ENCODE results near the gene TSPEAR. TPM values are rescaled to one million over a fixed set of nuclear protein-coding genes. Genes with fewer than 3 reads are reported as not detected.
"Not testable (repeated sequence)": the region's sequence is repeated elsewhere in the genome, so short reads cannot be mapped to it uniquely, and the experiment has no call there.

TSPEAR gene
- polyA plus RNA-seq, 4 donors, result 0.09 to 0.53 (median 0.27) TPM; not detected in 1

GRCh38 chr21:44579056-44579832 lies 132.1 kb downstream of the TSPEAR start:
- H3K27me3 ChIP-seq (ENCODE audit: control insufficient read depth in 3 of 3, insufficient read depth in 3 of 3, low read length in 3 of 3), result no peaks in the 10 kb centered on the region
- H3K36me3 ChIP-seq (ENCODE audit: control insufficient read depth in 3 of 3, insufficient read depth in 2 of 3, low read depth in 1 of 3, low read length in 3 of 3), result no peaks in the 10 kb centered on the region
- DNase-seq (no peak), FAIRE-seq (no peak)
- no peak overlapping the region for H3K27ac ChIP-seq (ENCODE audit: low read depth in 1 of 3, low read length in 2 of 3)
- WGBS, 3 donors, result 72 to 77% (median 77%) methylated on average over 14 to 22 of the region's 22 CpGs
- no peak overlapping the region for H3K4me3 ChIP-seq (ENCODE audit: low read depth in 1 of 3, low read length in 3 of 3)
- no peaks in the 10 kb centered on the region for H3K4me1 ChIP-seq (ENCODE audit: control insufficient read depth in 3 of 3, insufficient read depth in 2 of 3, low read depth in 1 of 3, low read length in 2 of 3)
- peaks cover 0 to 28% of the 10 kb centered on the region in 2 donors for H3K9me3 ChIP-seq (ENCODE audit: control insufficient read depth in 2 of 2, insufficient read depth in 1 of 2, low read depth in 1 of 2, low read length in 1 of 2)

DNA sequence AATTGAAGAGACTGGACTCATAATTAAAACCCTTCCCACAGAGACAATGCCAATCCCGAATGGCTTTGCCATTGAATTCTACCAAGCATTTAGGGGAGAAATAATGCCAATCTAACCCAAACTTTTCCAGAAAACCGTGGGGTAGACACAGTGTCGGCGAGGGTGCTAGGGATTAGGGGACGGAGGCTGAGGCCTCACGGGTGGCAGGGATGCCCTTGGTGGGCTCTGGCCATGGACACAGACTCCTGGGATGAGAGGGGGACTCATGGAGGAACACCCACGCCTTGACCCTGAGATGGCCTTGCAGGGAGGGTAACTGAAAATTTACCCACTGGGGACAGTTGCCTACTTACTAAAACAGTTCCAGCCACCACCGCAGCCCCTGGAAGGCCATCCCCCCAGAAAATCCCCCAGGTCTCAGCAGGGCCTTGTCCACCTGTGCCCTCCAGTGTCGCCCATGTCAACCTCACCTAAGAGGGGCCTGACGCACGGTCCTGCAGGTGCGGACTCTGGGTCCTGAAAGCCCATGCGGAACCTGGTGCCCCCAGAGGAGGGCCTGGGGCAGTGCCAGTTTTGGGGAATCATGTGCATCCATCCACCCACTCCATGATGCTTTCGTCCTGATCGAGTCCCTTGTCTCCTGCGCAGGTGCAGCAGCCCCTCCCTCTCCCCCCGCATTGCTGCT lies 132.9 kb downstream of the TSPEAR start:
- no peaks in the 10 kb centered on the region for H3K4me1 ChIP-seq (ENCODE audit: control insufficient read depth in 3 of 3, insufficient read depth in 2 of 3, low read depth in 1 of 3, low read length in 2 of 3)
- DNase-seq (no peak), FAIRE-seq (no peak)
- H3K36me3 ChIP-seq (ENCODE audit: control insufficient read depth in 3 of 3, insufficient read depth in 2 of 3, low read depth in 1 of 3, low read length in 3 of 3), result no peaks in the 10 kb centered on the region
- WGBS, 3 donors, result 88 to 94% (median 92%) methylated on average over 15 to 17 of the region's 17 CpGs
- H3K27ac ChIP-seq (ENCODE audit: low read depth in 1 of 3, low read length in 2 of 3), result no peak overlapping the region
- no peak overlapping the region for H3K4me3 ChIP-seq (ENCODE audit: low read depth in 1 of 3, low read length in 3 of 3)
- no peaks in the 10 kb centered on the region for H3K27me3 ChIP-seq (ENCODE audit: control insufficient read depth in 3 of 3, insufficient read depth in 3 of 3, low read length in 3 of 3)
- peaks cover 0 to 28% of the 10 kb centered on the region in 2 donors for H3K9me3 ChIP-seq (ENCODE audit: control insufficient read depth in 2 of 2, insufficient read depth in 1 of 2, low read depth in 1 of 2, low read length in 1 of 2)

DNA sequence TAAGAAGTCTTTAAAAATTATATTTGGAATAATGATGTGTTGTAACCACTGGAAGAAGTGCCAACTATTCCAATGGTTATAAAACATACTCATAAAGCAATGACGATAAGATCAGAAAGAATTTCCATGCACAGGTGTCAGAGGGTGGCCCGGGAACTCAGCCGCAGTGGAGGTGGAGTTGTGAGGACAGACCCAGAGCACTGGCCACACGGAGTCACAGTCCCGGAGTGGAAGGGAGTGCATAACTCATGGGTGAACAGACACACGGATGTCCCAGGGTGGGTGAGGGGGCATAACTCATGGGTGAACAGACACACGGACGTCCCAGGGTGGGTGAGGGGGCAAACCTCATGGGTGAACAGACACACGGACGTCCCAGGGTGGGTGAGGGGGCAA lies 135.3 kb downstream of the TSPEAR start:
- no peak overlapping the region for H3K4me3 ChIP-seq (ENCODE audit: low read depth in 1 of 3, low read length in 3 of 3)
- H3K36me3 ChIP-seq (ENCODE audit: control insufficient read depth in 3 of 3, insufficient read depth in 2 of 3, low read depth in 1 of 3, low read length in 3 of 3), result no peaks in the 10 kb centered on the region
- H3K9me3 ChIP-seq (ENCODE audit: control insufficient read depth in 2 of 2, insufficient read depth in 1 of 2, low read depth in 1 of 2, low read length in 1 of 2), result peaks cover 0 to 34% of the 10 kb centered on the region in 2 donors
- DNase-seq (no peak), FAIRE-seq (no peak)
- no peaks in the 10 kb centered on the region for H3K4me1 ChIP-seq (ENCODE audit: control insufficient read depth in 3 of 3, insufficient read depth in 2 of 3, low read depth in 1 of 3, low read length in 2 of 3)
- peaks cover 0 to 2% (median 0%) of the 10 kb centered on the region in 3 donors for H3K27me3 ChIP-seq (ENCODE audit: control insufficient read depth in 3 of 3, insufficient read depth in 3 of 3, low read length in 3 of 3)
- 43 to 73% (median 66%) methylated on average over 10 of the region's 10 CpGs for WGBS, 3 donors
- no peak overlapping the region for H3K27ac ChIP-seq (ENCODE audit: low read depth in 1 of 3, low read length in 2 of 3)

GRCh38 chr21:44575307-44576024 lies 135.9 kb downstream of the TSPEAR start:
- no peak overlapping the region for H3K4me3 ChIP-seq (ENCODE audit: low read depth in 1 of 3, low read length in 3 of 3)
- H3K27ac ChIP-seq (ENCODE audit: low read depth in 1 of 3, low read length in 2 of 3), result no peak overlapping the region
- H3K9me3 ChIP-seq (ENCODE audit: control insufficient read depth in 2 of 2, insufficient read depth in 1 of 2, low read depth in 1 of 2, low read length in 1 of 2), result peaks cover 0 to 34% of the 10 kb centered on the region in 2 donors
- no peak for FAIRE-seq
- no peak for DNase-seq
- peaks cover 0 to 2% (median 0%) of the 10 kb centered on the region in 3 donors for H3K27me3 ChIP-seq (ENCODE audit: control insufficient read depth in 3 of 3, insufficient read depth in 3 of 3, low read length in 3 of 3)
- H3K36me3 ChIP-seq (ENCODE audit: control insufficient read depth in 3 of 3, insufficient read depth in 2 of 3, low read depth in 1 of 3, low read length in 3 of 3), result no peaks in the 10 kb centered on the region
- WGBS, 3 donors, result 84 to 86% (median 84%) methylated on average over 20 of the region's 20 CpGs
- H3K4me1 ChIP-seq (ENCODE audit: control insufficient read depth in 3 of 3, insufficient read depth in 2 of 3, low read depth in 1 of 3, low read length in 2 of 3), result no peaks in the 10 kb centered on the region

DNA sequence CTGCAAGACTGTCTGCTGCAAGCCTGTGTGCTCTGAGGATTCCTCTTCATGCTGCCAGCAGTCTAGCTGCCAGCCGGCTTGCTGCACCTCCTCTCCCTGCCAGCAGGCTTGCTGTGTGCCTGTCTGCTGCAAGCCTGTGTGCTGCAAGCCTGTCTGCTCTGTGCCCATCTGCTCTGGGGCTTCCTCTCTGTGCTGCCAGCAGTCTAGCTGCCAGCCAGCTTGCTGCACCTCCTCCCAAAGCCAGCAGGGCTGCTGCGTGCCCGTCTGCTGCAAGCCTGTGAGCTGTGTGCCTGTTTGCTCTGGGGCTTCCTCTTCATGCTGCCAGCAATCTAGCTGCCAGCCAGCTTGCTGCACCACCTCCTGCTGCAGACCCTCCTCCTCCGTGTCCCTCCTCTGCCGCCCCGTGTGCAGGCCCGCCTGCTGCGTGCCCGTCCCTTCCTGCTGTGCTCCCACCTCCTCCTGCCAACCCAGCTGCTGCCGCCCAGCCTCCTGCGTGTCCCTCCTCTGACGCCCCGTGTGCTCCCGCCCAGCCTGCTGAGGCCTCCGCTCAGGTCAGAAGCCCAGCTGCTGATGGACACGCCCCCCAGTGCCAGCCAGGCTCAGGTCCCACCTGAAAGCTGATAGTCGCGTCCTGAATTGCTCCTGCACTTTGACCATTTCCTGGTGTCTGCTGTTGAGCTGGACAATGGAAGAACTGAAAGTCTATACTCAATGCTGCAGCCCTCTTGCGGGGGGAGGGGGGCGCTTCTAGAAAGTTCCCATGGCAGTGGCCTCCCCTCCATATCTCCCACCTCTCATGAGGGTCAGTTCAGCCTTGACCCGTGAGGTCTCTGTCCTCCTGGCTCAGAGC lies 136.7 kb downstream of the TSPEAR start:
- H3K27ac ChIP-seq (ENCODE audit: low read depth in 1 of 3, low read length in 2 of 3), result no peak overlapping the region
- H3K4me1 ChIP-seq (ENCODE audit: control insufficient read depth in 3 of 3, insufficient read depth in 2 of 3, low read depth in 1 of 3, low read length in 2 of 3), result no peaks in the 10 kb centered on the region
- H3K9me3 ChIP-seq (ENCODE audit: control insufficient read depth in 2 of 2, insufficient read depth in 1 of 2, low read depth in 1 of 2, low read length in 1 of 2), result peaks cover 0 to 34% of the 10 kb centered on the region in 2 donors
- H3K36me3 ChIP-seq (ENCODE audit: control insufficient read depth in 3 of 3, insufficient read depth in 2 of 3, low read depth in 1 of 3, low read length in 3 of 3), result no peaks in the 10 kb centered on the region
- H3K27me3 ChIP-seq (ENCODE audit: control insufficient read depth in 3 of 3, insufficient read depth in 3 of 3, low read length in 3 of 3), result peaks cover 0 to 2% (median 0%) of the 10 kb centered on the region in 3 donors
- H3K4me3 ChIP-seq (ENCODE audit: low read depth in 1 of 3, low read length in 3 of 3), result no peak overlapping the region
- FAIRE-seq (no peak), DNase-seq (peak; percentile 76 to 83)
- WGBS, 3 donors, result 7 to 31% (median 24%) methylated on average over 15 to 21 of the region's 21 CpGs

DNA sequence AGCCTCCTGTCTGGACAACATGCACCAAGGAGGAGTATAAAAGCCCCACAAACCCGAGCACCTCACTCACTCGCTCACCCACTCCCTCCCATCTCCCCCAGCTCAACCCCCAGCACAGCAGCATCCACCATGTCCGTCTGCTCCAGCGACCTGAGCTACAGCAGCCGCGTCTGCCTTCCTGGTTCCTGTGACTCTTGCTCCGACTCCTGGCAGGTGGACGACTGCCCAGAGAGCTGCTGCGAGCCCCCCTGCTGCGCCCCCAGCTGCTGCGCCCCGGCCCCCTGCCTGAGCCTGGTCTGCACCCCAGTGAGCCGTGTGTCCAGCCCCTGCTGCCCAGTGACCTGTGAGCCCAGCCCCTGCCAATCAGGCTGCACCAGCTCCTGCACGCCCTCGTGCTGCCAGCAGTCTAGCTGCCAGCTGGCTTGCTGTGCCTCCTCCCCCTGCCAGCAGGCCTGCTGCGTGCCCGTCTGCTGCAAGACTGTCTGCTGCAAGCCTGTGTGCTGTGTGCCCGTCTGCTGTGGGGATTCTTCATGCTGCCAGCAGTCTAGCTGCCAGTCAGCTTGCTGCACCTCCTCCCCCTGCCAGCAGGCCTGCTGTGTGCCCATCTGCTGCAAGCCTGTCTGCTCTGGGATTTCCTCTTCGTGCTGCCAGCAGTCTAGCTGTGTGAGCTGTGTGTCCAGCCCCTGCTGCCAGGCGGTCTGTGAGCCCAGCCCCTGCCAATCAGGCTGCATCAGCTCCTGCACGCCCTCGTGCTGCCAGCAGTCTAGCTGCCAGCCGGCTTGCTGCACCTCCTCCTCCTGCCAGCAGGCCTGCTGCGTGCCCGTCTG lies 137.5 kb downstream of the TSPEAR start, which contains the start of gene KRTAP10-4:
Gene KRTAP10-4 (plus strand): TSS at position 100 of the 827 bp plus-strand sequence. CDS start 30 bp downstream, at position 130.
- H3K4me3 ChIP-seq (ENCODE audit: low read depth in 1 of 3, low read length in 3 of 3); H3K27me3 ChIP-seq (ENCODE audit: control insufficient read depth in 3 of 3, insufficient read depth in 3 of 3, low read length in 3 of 3); FAIRE-seq; H3K4me1 ChIP-seq (ENCODE audit: control insufficient read depth in 3 of 3, insufficient read depth in 2 of 3, low read depth in 1 of 3, low read length in 2 of 3); DNase-seq; H3K27ac ChIP-seq (ENCODE audit: low read depth in 1 of 3, low read length in 2 of 3); H3K36me3 ChIP-seq (ENCODE audit: control insufficient read depth in 3 of 3, insufficient read depth in 2 of 3, low read depth in 1 of 3, low read length in 3 of 3): not testable (repeated sequence)
- peaks cover 0 to 34% of the 10 kb centered on the region in 2 donors for H3K9me3 ChIP-seq (ENCODE audit: control insufficient read depth in 2 of 2, insufficient read depth in 1 of 2, low read depth in 1 of 2, low read length in 1 of 2)
- WGBS, 3 donors, result 36 to 64% (median 36%) methylated on average over 21 to 22 of the region's 25 CpGs

DNA sequence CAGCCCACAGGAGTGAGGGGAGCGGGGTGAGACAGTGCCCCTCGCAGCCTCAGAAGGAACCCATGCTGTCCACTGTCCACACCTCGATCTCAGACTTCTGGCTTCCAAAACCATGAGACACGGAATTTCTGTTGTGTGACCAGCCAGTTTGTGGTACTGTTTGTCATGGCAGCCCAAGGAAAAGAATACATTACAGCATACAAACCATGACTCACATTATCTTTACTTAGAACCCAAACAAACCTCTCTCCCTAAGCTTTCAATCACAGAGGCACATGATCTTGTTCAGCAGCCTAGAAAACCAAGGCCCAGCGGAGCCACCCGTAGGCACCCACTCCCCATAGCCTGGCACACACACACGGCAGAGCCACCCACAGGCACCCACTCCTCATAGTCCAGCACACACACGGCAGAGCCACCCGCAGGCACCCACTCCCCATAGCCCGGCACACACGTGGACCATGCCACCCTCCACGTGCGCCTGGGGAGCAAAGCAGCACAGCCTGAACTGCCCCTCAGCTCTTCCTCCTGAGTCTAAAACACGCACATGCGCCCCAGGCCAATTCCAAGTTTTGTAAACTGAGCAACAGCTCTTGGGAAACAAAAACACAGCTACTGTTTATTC lies 138.3 kb downstream of the TSPEAR start:
- no peak for FAIRE-seq
- no peak for DNase-seq
- H3K4me1 ChIP-seq (ENCODE audit: control insufficient read depth in 3 of 3, insufficient read depth in 2 of 3, low read depth in 1 of 3, low read length in 2 of 3), result no peaks in the 10 kb centered on the region
- no peak overlapping the region for H3K27ac ChIP-seq (ENCODE audit: low read depth in 1 of 3, low read length in 2 of 3)
- peaks cover 0 to 2% (median 0%) of the 10 kb centered on the region in 3 donors for H3K27me3 ChIP-seq (ENCODE audit: control insufficient read depth in 3 of 3, insufficient read depth in 3 of 3, low read length in 3 of 3)
- no peak overlapping the region for H3K4me3 ChIP-seq (ENCODE audit: low read depth in 1 of 3, low read length in 3 of 3)
- H3K9me3 ChIP-seq (ENCODE audit: control insufficient read depth in 2 of 2, insufficient read depth in 1 of 2, low read depth in 1 of 2, low read length in 1 of 2), result peaks cover 0 to 29% of the 10 kb centered on the region in 2 donors
- H3K36me3 ChIP-seq (ENCODE audit: control insufficient read depth in 3 of 3, insufficient read depth in 2 of 3, low read depth in 1 of 3, low read length in 3 of 3), result no peaks in the 10 kb centered on the region
- 81 to 87% (median 83%) methylated on average over 15 of the region's 15 CpGs for WGBS, 3 donors
